ENCODE measurements around the gene LZTR1.

- TF ChIP-seq CTCF (IDR thresholded peaks at IDR 0.05) (no peak), POLR2A (IDR thresholded peaks at IDR 0.05) (no peak), EP300 (IDR thresholded peaks at IDR 0.05) (no peak)
Measured at GRCh38 chr22:20979940-20980453, 2.1 kb upstream of the LZTR1 start.
